Sigmoid colon (tissue), 7 donors: ENCODE measurements around the gene EEFSEC. TPM values are rescaled to one million over a fixed set of nuclear protein-coding genes. Genes with fewer than 3 reads are reported as not detected.

Experiments
- DNase-seq: peaks from one replicate; pipeline ENCODE4 v3.0.0-alpha.2; 2019
- H3K27ac ChIP-seq, 4 donors: fragments of 200-600 bp; sonication (generic); one replicate each; pipeline ENCODE4 v1.5.1; 2016 to 2019; ENCODE audit warnings: mild to moderate bottlenecking in 1 of 4
- H3K27me3 ChIP-seq, 3 donors: fragments of 200-600 bp; sonication (generic); one replicate each; pipeline ENCODE4 v1.5.1; 2019; ENCODE audit warnings: mild to moderate bottlenecking in 1 of 3
- H3K36me3 ChIP-seq, 4 donors: fragments of 200-600 bp; sonication (generic); one replicate each; pipeline ENCODE4 v1.5.1; 2016 to 2019
- H3K4me1 ChIP-seq, 4 donors: fragments of 200-600 bp; sonication (generic); one replicate each; pipeline ENCODE4 v1.5.1; 2017 to 2019
- H3K4me3 ChIP-seq, 4 donors: fragments of 200-600 bp; sonication (generic); one replicate each; pipeline ENCODE4 v1.5.1; 2017 to 2019; ENCODE audit warnings: mild to moderate bottlenecking in 2 of 4, moderate library complexity in 1 of 4
- H3K9me3 ChIP-seq, 4 donors: fragments of 200-600 bp in 3 of 4; sonication (generic) in 3 of 4; one replicate each; pipeline versions ENCODE4 v1.5.1 to v1.6.1; 2013 to 2019
- CTCF ChIP-seq, 4 experiments: fragments of 450-650 bp in 3 of 4; fragments of 200-600 bp in 1 of 4; IDR thresholded peaks; one replicate each; pipeline ENCODE4 v1.5.1; 2016 to 2019; ENCODE audit warnings: antibody characterized with exemption in 4 of 4, mild to moderate bottlenecking in 3 of 4, moderate library complexity in 2 of 4
- EP300 ChIP-seq, 4 donors: sonication (generic); formaldehyde crosslinking; IDR thresholded peaks; one replicate each; pipeline ENCODE4 v1.6.1; 2017; ENCODE audit warnings: antibody characterized with exemption in 4 of 4
- POLR2A ChIP-seq, 2 donors: fragments of 450-650 bp; IDR thresholded peaks; one replicate each; pipeline ENCODE4 v1.6.1; 2016; ENCODE audit warnings: antibody characterized with exemption in 2 of 2, mild to moderate bottlenecking in 2 of 2, moderate library complexity in 2 of 2
- POLR2AphosphoS5 ChIP-seq, 4 donors: sonication (generic); formaldehyde crosslinking; IDR thresholded peaks; one replicate each; pipeline ENCODE4 v1.6.1; 2017; ENCODE audit warnings: antibody characterized with exemption in 4 of 4
- WGBS, 2 donors: extraction: QIAGEN DNeasy Blood & Tissue Kit; methylation state at CpG; one replicate each; pipeline ENCODE4 v1.1.7; 2013; 5-methylcytosine and 5-hydroxymethylcytosine counted together
- intact Hi-C: fragments of 100-400 bp; cut with DNase I; formaldehyde crosslinking; loops from one replicate; pipeline ENCODE4 v1.15.1; 2023
- polyA plus RNA-seq, 3 donors: library from polyadenylated mRNA; stranded (reverse); fragments of 200-250 nt; gene quantifications; one replicate each; pipeline ENCODE4 v1.2.3, GENCODE V29; 2013
- total RNA-seq, 4 donors: library from RNA; depleted of rRNA; stranded (reverse); fragments of >200 nt; gene quantifications; one replicate each; pipeline ENCODE4 v1.1.0, GENCODE V29; 2016
- donor health status: healthy with polysubstance abuse.
- donor health status: Bipolar disorder and iron deficiency.
- donor health status: healthy.

The EEFSEC gene
- total and polyA plus RNA-seq, 7 donors = 5.3 to 16.1 (median 12.2) TPM

DNA sequence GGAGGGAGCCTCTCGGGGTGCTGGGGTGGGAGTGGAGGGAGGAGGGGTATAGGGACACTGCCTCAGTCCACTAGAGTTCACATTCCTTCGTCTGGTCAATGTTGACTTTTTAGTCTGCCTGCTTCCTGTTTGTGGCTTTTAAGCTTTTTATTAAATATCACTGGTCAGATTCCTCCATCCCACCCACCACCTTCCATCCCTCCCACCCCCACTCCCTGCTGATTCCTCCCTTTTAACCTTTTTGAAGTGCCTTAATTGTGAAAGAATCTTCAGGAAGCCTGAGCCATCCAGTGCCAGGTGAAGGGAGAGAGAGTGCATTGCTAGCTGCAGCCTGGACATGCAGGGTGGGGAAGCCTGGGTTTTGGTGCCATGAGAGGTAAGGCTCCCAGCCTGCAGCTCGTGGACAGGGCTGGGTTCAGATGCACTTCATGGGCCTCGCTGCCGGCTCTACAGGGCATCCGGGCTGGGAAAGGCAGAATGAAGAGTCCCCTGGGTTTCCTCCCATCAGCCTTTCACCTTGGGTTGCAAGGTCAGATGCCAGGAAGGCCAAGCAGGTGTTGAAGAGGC is 207.5 kb downstream of the EEFSEC start:
- no peak for DNase-seq
- intact Hi-C loops = no loop called here
- H3K27ac ChIP-seq = no peak overlapping the region
- H3K36me3 ChIP-seq = peaks cover 0 to 8% (median 0%) of the 10 kb centered on the region in 4 donors
- no peak for TF ChIP-seq POLR2A (IDR thresholded peaks at IDR 0.05)
- no peak for TF ChIP-seq POLR2AphosphoS5 (IDR thresholded peaks at IDR 0.05)
- no peak for TF ChIP-seq CTCF (IDR thresholded peaks at IDR 0.05)
- TF ChIP-seq EP300 (IDR thresholded peaks at IDR 0.05) = no peak
- H3K4me3 ChIP-seq = no peak overlapping the region
- H3K4me1 ChIP-seq = peaks cover 0 to under 1% (median 0%) of the 10 kb centered on the region in 4 donors
- no peaks in the 10 kb centered on the region for H3K27me3 ChIP-seq
- no peaks in the 10 kb centered on the region for H3K9me3 ChIP-seq
- 87 to 90% methylated on average over 6 of the region's 6 CpGs for WGBS, 2 donors

DNA sequence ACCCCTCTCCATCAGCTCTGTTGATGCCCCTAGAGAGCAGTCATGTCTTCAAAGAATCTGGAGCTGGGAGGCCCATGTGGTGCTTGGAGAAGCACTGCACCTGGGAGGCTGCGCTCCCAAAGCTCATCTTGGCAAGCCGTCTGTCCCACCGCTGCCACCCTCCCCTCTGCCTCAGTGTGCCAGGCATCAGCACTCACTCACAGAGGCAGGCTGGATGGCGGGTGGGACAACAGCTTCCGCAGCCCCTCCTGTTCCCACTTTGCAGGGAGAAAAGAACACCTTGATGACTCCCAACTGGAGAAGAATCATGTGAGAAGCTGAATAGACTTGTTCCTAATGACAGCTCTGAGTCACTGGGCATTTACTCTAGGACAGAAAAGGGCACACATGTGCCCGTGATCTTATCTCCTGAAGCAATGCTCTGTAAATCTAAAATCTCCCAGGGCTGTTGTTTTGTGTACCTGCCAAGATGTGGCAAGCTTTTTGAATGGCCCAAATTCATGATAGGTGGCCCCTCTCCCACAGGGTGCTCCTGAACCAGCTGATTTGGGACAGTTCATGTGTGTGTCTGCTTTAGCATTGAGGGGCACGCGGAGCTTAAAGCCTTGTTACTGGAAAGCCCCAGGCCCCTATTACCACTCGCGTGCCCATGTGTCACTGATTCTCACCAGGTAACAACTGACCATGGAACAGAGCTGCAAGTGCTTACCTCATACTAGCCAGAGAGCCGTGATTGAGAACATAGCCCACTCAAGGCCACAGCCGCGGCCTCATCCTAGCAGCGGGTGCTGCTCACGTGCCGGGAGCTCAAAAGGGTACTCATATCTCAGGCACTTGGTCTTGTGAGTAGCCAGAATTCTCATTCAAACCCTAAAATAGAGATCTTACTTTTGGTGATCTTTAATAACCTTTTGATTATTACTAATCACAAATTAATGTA is 209.0 kb downstream of the EEFSEC start:
- Histone ChIP-seq H3K27ac (no peak overlapping the region), H3K36me3 (peaks cover 0 to 8% (median 0%) of the 10 kb centered on the region in 4 donors), H3K9me3 (no peaks in the 10 kb centered on the region), H3K4me3 (no peak overlapping the region), H3K4me1 (no peaks in the 10 kb centered on the region), H3K27me3 (no peaks in the 10 kb centered on the region)
- intact Hi-C loops = no loop called here
- TF ChIP-seq EP300 (IDR thresholded peaks at IDR 0.05) (no peak), POLR2A (IDR thresholded peaks at IDR 0.05) (no peak), POLR2AphosphoS5 (IDR thresholded peaks at IDR 0.05) (no peak), CTCF (IDR thresholded peaks at IDR 0.05) (no peak)
- DNase-seq = no peak
- WGBS, 2 donors = 96% methylated on average over 16 of the region's 16 CpGs

DNA sequence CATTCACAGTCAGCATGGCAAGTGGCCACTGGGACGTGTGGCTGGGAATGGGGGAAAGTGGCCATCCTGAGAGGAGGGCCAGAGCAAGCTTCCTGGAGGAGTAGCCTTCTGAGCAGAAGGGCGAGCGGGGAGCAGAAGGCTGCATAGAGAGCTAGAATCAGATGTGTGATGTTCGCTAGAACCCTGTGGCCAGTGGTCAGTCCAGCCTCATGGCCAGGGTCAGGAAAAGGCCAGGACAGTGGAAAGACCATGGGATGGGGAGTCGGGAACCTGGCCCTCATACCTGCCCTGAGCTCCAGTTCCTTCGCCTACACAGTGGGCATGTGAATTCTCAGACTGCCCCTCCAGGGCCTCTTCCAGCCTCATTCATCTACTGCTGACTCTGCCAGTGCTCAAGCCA is 211.0 kb downstream of the EEFSEC start:
- Histone ChIP-seq H3K9me3 (no peaks in the 10 kb centered on the region), H3K4me3 (no peak overlapping the region), H3K27ac (no peak overlapping the region), H3K36me3 (no peaks in the 10 kb centered on the region), H3K27me3 (no peaks in the 10 kb centered on the region), H3K4me1 (peaks cover 0 to 9% (median 2%) of the 10 kb centered on the region in 4 donors)
- DNase-seq = no peak
- intact Hi-C loops = no loop called here
- WGBS, 2 donors = 94 to 96% methylated on average over 6 of the region's 6 CpGs
- TF ChIP-seq CTCF (IDR thresholded peaks at IDR 0.05) = no peak
- TF ChIP-seq EP300 (IDR thresholded peaks at IDR 0.05) = no peak
- no peak for TF ChIP-seq POLR2A (IDR thresholded peaks at IDR 0.05)
- no peak for TF ChIP-seq POLR2AphosphoS5 (IDR thresholded peaks at IDR 0.05)

DNA sequence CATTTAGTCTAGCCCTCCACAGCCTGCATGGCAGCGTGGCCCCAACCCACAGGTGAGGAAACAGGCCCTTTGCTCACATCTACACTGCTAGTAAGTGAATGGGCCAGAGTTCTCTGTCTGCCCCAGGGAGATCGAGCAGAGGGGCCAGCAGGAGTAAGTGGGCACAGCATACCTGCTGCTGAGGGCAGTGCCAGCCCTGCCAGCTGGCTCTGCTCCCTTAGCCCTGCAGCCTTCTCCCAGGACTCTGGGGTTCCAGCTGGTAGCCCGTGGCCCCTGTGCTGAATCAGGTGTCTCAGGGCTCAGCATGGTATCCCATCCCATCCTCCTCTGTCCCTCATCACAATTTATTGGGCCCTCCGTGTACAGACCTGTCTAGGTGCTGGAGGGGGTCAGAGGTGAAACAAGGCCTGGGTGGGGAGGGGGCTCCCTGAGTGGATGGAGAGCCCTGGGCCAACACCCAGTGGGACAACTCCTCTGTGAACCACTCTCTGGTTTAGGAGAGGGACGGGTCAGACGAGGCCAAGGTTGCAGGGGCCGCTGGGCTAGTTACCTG is 211.6 kb downstream of the EEFSEC start:
- Histone ChIP-seq H3K4me3 (no peak overlapping the region), H3K4me1 (peaks cover 0 to 15% (median 4%) of the 10 kb centered on the region in 4 donors), H3K27ac (no peak overlapping the region), H3K36me3 (no peaks in the 10 kb centered on the region), H3K27me3 (no peaks in the 10 kb centered on the region), H3K9me3 (no peaks in the 10 kb centered on the region)
- intact Hi-C loops = no loop called here
- DNase-seq = no peak
- 95% methylated on average over 7 of the region's 7 CpGs for whole genome bisulfite sequencing, 2 donors
- TF ChIP-seq CTCF (IDR thresholded peaks at IDR 0.05) (no peak), POLR2AphosphoS5 (IDR thresholded peaks at IDR 0.05) (no peak), EP300 (IDR thresholded peaks at IDR 0.05) (no peak), POLR2A (IDR thresholded peaks at IDR 0.05) (no peak)
